GM19395 (cell line): Measurements from ENCODE around the gene CAPN3.

Source experiments
- ATAC-seq: cut with Tn5 transposase; IDR thresholded peaks from one replicate; pipeline ENCODE4 v1.9.1; 2021; ENCODE audit warnings: mild to moderate bottlenecking, moderate library complexity; ENCODE audit not compliant: unreplicated experiment

Gene CAPN3

DNA sequence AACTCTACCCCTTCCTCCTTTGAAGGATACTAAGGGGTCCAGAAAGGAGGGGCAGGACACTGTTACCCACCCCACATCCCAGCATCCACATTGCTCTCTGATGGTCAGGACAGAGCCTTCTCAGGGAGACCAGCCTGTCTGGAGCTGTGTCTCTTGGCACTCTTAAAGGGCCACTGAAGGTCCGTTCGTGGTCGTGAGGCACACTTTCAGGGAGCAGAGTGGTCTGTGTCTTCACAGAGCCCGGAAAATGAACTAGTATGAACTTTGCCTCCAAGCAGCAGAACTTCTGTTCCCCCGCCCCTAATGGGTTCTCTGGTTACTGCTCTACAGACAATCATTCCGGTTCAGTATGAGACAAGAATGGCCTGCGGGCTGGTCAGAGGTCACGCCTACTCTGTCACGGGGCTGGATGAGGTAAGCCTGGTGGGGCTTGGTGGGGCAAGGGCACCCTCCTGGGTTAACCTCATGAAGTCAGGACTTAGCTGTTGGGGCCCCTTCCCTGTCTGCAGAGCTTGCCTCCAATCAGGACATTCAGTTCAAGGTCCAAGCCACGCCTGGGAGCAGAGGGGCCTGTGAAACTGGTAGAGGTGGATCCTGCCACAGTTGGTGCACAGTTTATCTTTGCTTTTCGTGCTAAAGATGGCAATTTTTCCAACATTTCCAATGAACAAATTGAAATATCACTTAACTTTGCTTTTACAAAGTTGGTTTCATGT, 33.2 kb downstream of the CAPN3 start:
- no peak for ATAC-seq

DNA sequence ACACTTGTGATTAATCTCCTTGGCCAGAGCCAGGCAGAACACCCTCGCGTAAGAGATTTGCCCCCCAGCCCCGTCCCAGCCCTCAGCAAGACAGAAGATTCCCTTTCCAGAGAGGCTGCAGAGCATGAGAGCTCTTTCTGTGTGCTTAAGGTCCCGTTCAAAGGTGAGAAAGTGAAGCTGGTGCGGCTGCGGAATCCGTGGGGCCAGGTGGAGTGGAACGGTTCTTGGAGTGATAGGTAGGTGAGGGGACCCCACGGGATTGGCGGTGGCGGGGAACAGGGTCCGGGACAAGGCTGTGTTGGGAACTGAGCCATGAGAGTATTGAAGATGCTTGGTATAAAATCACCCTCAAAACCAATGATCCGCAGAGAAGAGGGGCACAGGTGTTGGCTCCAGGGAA, 34.8 kb downstream of the CAPN3 start:
- ATAC-seq: no peak

DNA sequence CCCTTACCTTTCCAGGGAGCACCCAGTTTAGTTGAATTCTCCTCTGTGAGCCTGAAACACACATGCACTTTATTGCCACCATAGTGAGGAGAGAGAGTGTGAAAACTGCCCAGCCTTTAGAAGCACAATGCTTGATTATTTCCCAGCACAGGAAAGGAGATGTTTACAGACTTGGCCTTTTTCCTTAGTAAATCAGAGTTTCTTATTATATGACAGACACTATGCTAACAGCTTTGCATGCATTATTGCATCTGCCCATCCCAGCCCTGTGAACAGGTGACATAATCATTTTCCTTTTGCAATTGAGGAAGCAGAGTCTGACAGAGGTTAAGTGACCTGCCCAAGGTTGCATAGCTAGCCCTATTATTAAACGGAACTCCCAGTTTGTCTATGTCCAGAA, 36.5 kb downstream of the CAPN3 start:
- ATAC-seq: no peak

DNA sequence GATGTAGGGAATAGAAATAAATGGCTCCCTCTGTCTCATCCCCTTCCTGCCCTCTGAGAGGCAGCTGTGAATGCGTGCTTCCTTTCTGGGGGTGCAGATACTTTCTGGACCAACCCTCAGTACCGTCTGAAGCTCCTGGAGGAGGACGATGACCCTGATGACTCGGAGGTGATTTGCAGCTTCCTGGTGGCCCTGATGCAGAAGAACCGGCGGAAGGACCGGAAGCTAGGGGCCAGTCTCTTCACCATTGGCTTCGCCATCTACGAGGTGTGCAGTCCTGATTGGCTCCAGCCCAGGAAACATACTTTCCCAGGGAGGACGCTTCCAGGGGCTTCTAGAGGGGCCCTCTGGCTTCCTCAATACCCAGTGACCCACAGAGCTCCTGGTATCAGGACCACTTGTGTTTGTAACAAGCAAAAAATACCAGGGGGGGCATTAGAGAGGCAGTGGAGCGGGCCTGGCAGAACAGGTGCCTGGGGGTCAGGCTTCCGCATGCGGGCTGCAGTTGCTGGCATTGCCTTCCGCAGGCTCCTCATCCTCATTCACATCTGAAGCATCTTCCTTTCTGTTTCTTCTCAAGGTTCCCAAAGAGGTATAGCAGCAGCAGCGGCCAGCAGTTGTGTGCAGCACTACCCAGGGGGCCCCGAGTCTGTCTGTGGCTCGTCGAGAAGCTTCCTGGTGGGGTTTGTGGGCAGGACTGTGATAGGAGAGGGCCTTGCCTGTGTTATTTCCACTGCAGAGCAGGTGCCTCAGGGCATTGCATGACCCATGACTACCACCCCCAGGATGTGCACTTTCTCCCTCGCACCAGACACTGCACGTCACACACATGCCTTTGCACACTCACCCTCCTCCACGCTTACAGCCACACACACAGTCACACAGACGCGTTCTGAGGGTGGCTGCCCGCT, 42.5 kb downstream of the CAPN3 start:
- no peak for ATAC-seq

DNA sequence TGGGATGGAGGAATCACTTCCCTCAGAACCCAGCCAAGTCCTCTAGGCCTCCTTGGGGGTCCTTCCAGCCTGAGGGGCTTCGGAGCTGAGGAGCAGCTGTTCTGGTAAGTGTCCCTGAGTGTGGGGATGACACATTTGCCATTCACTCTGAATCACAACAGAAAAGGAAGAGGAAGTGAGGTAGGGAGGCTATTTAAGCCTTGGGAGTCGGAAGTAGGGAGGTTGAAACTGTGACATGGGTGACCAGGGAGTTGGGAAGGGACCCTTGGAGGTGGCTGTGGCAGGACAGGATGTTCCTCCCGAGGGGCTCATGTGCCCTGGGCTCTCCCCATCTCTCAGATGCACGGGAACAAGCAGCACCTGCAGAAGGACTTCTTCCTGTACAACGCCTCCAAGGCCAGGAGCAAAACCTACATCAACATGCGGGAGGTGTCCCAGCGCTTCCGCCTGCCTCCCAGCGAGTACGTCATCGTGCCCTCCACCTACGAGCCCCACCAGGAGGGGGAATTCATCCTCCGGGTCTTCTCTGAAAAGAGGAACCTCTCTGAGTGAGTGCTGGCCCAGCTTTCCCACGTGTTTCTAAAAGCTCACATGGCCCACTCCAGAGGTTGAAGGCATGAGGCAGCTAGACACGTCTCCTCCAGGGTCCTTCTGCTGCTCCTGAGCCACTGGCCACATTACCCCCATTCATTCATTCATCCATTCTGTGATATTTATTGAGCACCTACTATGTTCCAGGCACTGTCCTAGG, 43.3 kb downstream of the CAPN3 start:
- no peak for ATAC-seq

DNA sequence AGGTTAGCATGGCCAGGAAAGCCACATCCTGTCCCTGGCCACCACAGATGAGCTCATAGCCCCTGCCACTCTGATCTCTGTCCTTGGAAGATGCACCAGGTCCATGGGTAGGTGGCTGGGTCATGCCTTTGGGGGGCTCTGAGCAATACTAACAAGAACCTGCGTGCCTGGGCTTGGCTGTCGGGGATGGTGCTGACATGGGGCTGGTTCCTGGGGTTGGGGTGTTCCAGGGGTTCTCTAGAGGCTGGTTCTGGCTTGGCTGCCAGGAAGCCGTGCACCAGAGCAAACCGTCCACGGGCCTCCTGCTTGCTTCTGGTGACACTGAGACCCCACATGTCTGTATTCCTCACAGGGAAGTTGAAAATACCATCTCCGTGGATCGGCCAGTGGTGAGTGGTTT, 44.1 kb downstream of the CAPN3 start:
- ATAC-seq: no peak

DNA sequence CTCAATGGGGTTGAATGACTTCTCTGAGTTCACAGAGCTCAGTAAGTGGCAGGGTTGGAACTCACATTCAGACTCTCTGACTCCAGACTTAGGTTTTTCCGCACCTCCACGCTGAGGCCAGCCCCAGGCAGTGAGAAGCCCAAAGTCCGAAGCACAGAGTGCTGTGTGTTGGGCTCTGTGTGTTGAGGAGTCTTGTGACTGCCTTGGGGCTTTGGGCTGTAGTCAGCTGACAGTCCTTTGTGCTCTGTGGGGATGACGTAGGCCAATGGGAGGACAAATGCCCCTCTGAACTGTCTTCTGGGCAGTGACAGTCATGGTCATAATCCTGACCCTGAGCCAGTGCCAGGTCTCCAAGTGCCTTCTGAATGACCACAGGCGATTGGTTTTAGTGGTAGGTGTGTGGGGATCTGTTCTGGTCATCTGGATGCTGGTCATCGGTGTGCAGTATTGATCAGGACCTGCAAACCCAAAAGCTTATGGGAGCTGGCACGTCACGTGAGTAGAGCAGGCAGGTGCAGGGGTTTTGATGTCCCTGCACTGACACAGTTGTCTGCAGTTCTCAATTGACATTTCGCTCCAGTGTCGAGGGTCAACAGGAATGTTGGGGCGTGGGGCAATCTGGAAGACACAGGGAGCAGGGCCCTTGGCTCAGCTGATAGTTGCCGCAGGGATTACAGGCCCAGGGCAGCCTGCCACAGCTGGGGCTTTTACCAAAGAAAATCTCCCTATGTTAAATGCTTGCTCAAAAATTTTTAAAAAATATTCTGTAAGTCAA, 45.3 kb downstream of the CAPN3 start:
- no peak for ATAC-seq

DNA sequence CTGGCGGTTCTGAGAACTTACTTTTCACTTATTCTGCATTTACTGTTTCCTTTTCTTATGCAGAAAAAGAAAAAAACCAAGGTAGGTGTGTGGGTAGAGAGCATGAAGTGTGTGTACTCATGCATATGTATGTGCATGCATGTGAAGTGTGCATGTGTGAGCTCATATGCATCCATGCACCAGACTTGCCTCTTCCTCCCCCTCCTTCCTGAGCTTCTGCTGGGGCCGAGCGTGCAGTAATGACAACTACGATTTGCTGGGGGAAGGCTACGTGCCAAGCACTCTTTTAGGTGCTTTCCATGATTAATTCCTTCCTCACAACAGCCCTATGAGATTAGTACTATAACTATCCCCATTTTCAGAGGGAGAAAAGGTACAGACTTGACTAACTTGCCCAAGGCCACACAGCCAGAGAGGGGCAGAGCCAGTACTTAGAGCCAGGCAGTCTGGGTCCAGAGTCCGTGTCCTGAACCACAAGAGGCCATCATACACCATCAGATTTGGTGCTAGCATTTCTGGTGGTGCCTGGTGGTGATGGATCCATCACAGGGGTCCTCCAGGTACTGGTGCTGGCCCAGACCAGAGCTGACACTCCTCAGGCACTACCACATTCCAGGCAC, 46.7 kb downstream of the CAPN3 start:
- no peak for ATAC-seq

DNA sequence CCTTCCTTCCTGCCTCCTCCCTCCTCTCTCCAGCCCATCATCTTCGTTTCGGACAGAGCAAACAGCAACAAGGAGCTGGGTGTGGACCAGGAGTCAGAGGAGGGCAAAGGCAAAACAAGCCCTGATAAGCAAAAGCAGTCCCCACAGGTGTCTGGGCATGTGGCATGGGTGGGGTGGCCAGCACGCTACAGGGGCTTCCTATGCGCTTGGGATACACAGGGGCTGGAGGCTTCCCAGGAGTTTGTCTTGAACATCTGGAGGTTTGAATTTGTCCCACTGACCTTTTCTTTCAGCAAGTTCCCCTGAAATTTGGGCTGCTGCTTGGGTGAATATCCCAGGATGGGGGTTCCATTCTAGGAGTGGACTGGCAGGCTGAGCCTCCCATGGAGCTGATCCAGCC, 48.9 kb downstream of the CAPN3 start:
- ATAC-seq: no peak

DNA sequence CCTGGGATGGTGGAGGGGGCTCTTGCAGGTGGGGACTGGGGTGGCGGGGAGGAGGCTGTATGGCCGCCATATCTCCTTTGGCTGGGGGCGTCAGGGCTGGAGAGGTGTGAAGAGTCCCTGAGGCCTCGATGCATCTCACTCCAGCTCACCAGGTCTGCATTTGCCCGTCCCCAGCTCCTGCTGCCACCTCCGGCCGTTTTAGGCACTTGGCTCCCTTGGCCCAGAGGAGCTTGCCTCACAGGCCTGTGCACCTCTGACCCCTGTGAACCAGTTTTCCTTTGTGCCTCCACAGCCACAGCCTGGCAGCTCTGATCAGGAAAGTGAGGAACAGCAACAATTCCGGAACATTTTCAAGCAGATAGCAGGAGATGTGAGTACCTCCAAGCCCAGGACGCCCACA, 49.7 kb downstream of the CAPN3 start:
- ATAC-seq: no peak

DNA sequence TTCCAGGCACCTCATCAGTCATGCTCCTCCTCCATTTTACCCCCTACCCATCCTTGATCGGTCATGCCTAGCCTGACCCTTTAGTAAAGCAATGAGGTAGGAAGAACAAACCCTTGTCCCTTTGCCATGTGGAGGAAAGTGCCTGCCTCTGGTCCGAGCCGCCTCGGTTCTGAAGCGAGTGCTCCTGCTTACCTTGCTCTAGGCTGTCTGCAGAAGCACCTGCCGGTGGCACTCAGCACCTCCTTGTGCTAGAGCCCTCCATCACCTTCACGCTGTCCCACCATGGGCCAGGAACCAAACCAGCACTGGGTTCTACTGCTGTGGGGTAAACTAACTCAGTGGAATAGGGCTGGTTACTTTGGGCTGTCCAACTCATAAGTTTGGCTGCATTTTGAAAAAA, 52.6 kb downstream of the CAPN3 start:
- no peak for ATAC-seq

DNA sequence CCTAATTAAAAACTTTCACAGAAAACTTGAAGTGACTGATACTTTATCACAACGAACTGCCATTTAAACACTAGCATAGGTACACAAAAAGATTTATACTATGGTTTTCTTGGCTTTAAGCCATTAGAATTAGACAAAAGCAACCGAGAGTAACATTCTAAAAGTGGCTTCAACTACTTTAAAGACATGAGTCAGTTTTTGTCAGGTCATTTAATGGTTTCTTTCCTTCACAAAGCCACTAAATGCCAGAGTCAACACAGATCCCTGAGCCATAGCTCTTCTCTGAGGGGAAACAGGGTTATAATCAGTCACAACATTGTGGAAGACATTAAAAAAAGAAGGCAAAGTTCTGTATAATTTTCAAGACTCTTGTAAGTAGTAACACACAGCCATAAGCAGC, 54.6 kb downstream of the CAPN3 start:
- ATAC-seq: no peak

DNA sequence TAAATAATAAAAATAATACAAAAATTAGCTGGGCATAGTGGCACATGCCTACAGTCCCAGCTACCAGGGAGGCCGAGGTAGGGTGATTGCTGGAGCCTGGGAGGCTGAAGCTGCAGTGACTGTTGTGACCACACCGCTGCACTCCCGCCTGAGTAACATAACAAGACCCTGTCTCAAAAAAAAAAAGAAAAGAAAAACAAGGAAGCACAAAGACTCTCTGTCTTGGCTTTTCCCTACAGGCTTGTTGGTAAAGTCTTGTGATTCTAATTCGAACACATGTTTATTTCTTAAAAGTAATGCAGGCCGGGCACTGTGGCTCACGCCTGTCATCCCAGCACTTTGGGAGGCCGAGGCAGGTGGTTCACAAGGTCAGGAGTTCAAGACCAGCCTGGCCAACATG, 60.1 kb downstream of the CAPN3 start:
- ATAC-seq: no peak

DNA sequence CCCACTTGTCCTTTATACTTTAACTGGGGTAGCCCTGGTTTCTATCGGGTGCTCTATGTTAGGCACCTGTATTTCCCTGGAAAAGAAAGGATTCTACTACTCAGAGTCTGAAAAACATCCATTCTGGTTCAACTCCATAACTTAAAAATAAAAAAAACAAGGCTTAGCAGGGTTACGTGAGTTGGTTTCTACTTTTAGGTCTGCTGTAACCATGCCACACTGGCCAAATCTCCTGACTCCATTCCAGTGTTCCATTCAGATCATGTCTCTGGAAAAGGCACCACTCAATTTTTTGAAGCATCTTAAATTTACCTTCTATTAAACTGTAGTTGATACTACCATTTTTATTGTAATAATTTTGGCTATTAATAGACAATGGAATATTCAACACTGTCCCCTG, 62.1 kb downstream of the CAPN3 start:
- ATAC-seq: no peak

DNA sequence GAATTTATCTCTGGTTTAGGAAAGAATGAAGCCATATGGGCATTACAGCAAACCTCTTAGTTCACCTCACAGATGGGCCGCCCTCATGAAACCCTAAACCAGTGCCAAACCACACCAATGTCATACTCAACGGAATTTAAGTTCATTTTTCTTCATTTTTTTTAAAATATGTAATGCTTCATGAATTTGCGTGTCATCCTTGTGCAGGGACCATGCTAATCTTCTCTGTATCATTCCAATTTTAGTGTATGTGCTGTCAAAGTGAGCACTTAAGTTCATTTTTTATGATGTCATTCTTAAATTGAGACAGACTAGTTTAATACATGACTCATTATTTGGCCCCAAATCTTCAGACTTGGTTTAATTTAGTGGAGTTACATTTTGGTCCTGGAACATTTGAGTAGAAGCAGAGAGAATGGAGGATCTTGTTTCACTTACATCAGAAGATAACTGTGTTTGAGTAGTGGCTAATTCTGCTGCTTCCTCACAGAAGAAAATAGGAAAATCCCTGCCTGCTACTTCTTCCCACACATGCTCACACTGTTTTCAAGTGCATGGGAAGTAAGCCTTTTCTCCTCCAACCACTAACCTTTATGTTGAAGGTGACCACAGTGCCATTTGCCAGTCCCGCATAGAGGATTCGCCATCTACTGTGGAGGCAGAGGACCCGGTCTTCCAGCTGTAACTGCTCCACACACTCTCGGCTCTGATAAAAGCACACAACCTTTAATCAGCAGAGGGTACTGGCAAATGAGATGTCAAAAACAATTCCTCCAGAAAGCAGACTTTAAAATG, 68.3 kb downstream of the CAPN3 start:
- ATAC-seq: no peak

DNA sequence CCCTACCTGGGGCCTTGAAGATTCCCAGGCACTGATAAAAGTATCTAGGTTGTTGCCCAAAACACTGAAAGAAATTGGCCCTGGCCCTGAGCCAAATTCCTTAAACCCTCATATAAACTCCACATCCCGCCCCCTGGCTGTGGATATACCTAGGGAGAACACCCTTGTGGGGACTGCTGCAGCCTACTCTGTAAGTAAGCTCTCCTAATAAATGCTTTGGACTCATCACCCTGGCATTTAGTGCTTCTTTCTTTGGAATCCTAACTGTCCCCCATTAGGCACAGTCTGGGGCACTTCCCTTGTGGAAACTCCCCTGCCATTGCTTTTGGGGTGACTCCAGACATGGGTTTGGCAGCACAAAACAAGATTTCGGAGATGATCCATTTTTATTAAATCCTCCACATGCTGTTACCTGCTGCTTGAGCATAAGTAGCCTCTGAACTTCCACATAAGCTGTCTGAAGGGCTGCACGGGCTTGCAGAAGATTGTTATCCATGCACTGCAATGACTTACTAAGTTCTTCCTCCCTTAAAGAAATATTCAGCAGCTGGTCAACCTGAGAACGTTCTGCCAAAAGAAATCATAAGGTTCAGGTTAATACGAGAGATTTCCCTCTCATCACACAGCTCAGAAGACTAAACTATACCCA, 85.2 kb downstream of the CAPN3 start:
- ATAC-seq: no peak

DNA sequence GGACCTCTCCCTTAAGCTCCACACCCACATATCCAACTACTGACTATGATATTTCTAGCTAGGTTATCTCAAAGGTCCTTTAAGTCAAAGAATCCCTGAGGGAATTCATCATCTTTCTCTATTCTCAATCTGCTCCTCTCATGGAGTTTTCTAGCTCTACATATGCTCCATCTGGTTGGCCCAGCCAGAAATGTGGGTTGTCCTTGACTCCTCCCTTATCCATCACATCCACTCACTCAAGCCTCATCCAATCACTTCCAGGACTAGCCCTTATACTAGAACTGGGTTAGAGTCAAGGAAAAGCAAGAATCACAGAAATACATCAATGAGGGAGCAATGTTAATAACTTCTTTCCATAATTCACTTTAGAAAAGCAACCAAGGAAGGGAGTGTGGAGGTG, 86.2 kb downstream of the CAPN3 start:
- ATAC-seq: no peak

DNA sequence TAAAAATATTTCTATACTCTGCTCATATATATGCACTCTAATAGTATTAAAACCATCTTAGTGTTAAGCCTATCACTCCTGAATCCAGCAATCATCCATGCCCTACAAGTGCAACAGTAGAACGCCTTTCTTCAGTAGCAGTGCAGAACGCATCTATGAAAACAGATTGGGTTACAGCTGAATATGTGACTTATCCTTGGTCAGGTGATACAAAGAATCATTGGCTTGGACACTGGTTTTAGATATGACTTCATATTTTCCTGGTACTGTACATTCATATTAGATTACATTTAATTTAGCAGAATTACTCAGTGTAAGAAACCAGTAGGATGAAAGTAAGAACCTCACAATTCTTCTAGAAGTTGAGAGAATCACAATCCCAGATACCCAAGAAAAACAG, 88.3 kb downstream of the CAPN3 start:
- no peak for ATAC-seq

DNA sequence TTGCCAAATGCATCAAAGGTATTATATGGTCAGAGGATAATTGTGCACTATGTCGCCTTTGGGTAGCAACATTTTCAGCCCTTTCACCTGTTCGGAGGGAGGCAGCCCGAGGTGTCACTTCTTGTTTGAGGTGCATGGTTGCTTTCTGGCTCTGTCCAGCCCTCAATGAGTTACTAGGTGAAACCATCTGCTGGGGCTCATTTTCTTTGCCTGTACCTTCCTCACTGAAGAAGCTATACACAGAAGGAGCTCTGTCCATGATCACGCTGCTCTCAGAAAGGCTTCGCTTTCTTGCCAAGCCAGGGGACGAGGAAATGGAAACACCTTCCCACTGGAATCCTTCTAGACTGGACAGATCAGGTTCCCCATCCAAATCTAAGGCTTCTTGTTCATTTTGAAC, 89.0 kb downstream of the CAPN3 start:
- ATAC-seq: no peak
